CD4-positive, alpha-beta memory T cell (primary cell): ENCODE results near the gene ABCC6. TPM values are rescaled to one million over a fixed set of nuclear protein-coding genes. Genes with fewer than 3 reads are reported as not detected.
"Not testable (repeated sequence)": the region's sequence is repeated elsewhere in the genome, so short reads cannot be mapped to it uniquely, and the experiment has no call there.

Experiments
- CTCF ChIA-PET: fragments of 350-600 bp; sonication (Branson Sonifier 250); formaldehyde crosslinking; loops from one replicate; lab custom pipeline; 2021; ENCODE audit warnings: inconsistent platforms; ENCODE audit not compliant: partially characterized antibody; lab: Charles Lee
- POLR2A ChIA-PET: fragments of 350-600 bp; sonication (Branson Sonifier 250); formaldehyde crosslinking; loops from one replicate; lab custom pipeline; 2021; ENCODE audit not compliant: partially characterized antibody; lab: Charles Lee
- DNase-seq, 5 donors: peaks; one replicate each; pipeline versions ENCODE4 v3.0.0 to v3.0.0-alpha.2; 2020 to 2022; ENCODE audit warnings: mixed read lengths in 1 of 5
- H3K27ac ChIP-seq: one replicate; pipeline ENCODE4 v1.7.0; 2013; ENCODE audit warnings: low read depth, low read length
- H3K27me3 ChIP-seq: 2 replicates; pipeline ENCODE4 v1.7.0; 2013; ENCODE audit warnings: mild to moderate bottlenecking, low read length, moderate library complexity; ENCODE audit not compliant: insufficient read depth
- H3K36me3 ChIP-seq: 2 replicates; pipeline ENCODE4 v1.7.0; 2013; ENCODE audit warnings: mild to moderate bottlenecking, low read length, moderate library complexity; ENCODE audit not compliant: insufficient read depth
- H3K4me1 ChIP-seq: 2 replicates; pipeline ENCODE4 v1.7.0; 2013; ENCODE audit warnings: mild to moderate bottlenecking, low read length, moderate library complexity; ENCODE audit not compliant: insufficient read depth
- H3K4me3 ChIP-seq, 2 donors: one replicate each; pipeline ENCODE4 v1.7.0; 2013; ENCODE audit warnings: low read length in 2 of 2, mild to moderate bottlenecking in 1 of 2
- H3K9me3 ChIP-seq, 2 donors: one replicate each; pipeline ENCODE4 v1.7.0; 2013; ENCODE audit warnings: low read length in 2 of 2, control low read depth in 1 of 2; ENCODE audit not compliant: control insufficient read depth in 1 of 2
- H3K27ac Mint-ChIP-seq, 7 donors: one replicate each; pipeline ENCODE4 v1.8.0; 2020 to 2021; ENCODE audit warnings: mixed read lengths in 7 of 7, mild to moderate bottlenecking in 6 of 7, inconsistent platforms in 3 of 7, moderate library complexity in 3 of 7
- H3K27me3 Mint-ChIP-seq, 2 donors: one replicate each; pipeline ENCODE4 v1.8.0; 2020 to 2021; ENCODE audit warnings: mixed read lengths in 2 of 2
- H3K36me3 Mint-ChIP-seq, 2 donors: one replicate each; pipeline ENCODE4 v1.8.0; 2020 to 2021; ENCODE audit warnings: mixed read lengths in 2 of 2, inconsistent platforms in 1 of 2, mild to moderate bottlenecking in 1 of 2
- H3K4me1 Mint-ChIP-seq, 4 donors: one replicate each; pipeline ENCODE4 v1.8.0; 2020 to 2021; ENCODE audit warnings: mixed read lengths in 4 of 4, mild to moderate bottlenecking in 1 of 4
- H3K4me3 Mint-ChIP-seq, 8 donors: one replicate each; pipeline ENCODE4 v1.8.0; 2020 to 2021; ENCODE audit warnings: mixed read lengths in 8 of 8, mild to moderate bottlenecking in 7 of 8, moderate library complexity in 6 of 8, inconsistent platforms in 3 of 8
- H3K9me3 Mint-ChIP-seq, 8 donors: one replicate each; pipeline ENCODE4 v1.8.0; 2020 to 2021; ENCODE audit warnings: mixed read lengths in 8 of 8, mild to moderate bottlenecking in 5 of 8, inconsistent platforms in 3 of 8, moderate library complexity in 1 of 8
- intact Hi-C: fragments of 100-400 bp; cut with micrococcal nuclease; formaldehyde crosslinking; loops from one replicate; pipeline ENCODE4 v1.15.1; 2023
- polyA plus RNA-seq, 2 donors: library from polyadenylated mRNA; unstranded; fragments of 300-500 nt; fragmentation: Illumina TruSeq; gene quantifications; one replicate each; pipeline ENCODE4 v1.2.3, GENCODE V29; 2021
- total RNA-seq, 2 experiments: library from RNA; stranded (reverse); gene quantifications; one replicate each; pipeline ENCODE4 v1.2.3, GENCODE V29; 2021

The ABCC6 gene
- total and polyA plus RNA-seq, 4 experiments from 2014 or later: 0.15 TPM; not detected in 3

GRCh38 chr16:16246578-16247262 lies 23.4 kb upstream of the ABCC6 start:
- H3K9me3 ChIP-seq: not testable (repeated sequence)

GRCh38 chr16:16243886-16244285 lies 20.6 kb upstream of the ABCC6 start:
- POLR2A ChIA-PET: not testable (repeated sequence)

More at GRCh38 chr16:16246578-16247262, 23.4 kb upstream of the ABCC6 start:
- H3K4me1 Mint-ChIP-seq, DNase-seq, H3K4me1 ChIP-seq, H3K27ac ChIP-seq, intact Hi-C loops, H3K4me3 ChIP-seq, CTCF ChIA-PET, H3K27me3 Mint-ChIP-seq, POLR2A ChIA-PET, H3K27me3 ChIP-seq, H3K36me3 Mint-ChIP-seq, H3K36me3 ChIP-seq, H3K4me3 Mint-ChIP-seq, H3K27ac Mint-ChIP-seq, H3K9me3 Mint-ChIP-seq: not testable (repeated sequence)

DNA sequence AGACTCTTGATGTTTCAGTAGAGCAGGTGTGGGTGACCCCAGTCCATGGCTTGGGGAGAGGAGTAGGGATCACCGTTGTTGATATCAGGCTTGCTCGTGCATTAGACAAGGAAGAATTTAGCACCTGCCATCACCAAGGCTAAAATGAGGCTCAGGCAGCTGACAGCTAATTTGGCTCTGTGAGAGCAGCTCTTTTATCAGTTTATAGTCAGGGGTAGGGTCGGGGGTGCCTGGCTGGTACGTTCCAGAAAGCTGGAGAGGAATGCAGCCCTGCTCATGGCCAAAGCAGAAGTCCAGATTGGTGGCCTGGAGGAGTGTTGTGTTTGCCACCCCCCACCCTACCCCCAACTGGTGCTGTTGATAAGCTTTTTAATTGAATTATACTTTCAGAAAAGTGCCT lies 17.4 kb upstream of the ABCC6 start:
- H3K4me3 ChIP-seq, H3K4me1 ChIP-seq, H3K4me1 Mint-ChIP-seq, H3K27ac ChIP-seq, H3K27me3 ChIP-seq, H3K27ac Mint-ChIP-seq, H3K4me3 Mint-ChIP-seq, H3K9me3 ChIP-seq, DNase-seq, POLR2A ChIA-PET, H3K36me3 ChIP-seq, CTCF ChIA-PET, H3K9me3 Mint-ChIP-seq, H3K27me3 Mint-ChIP-seq, H3K36me3 Mint-ChIP-seq, intact Hi-C loops: not testable (repeated sequence)

More at GRCh38 chr16:16243886-16244285, 20.6 kb upstream of the ABCC6 start:
- H3K27me3 ChIP-seq, H3K36me3 ChIP-seq, H3K4me3 ChIP-seq, H3K4me3 Mint-ChIP-seq, intact Hi-C loops, DNase-seq, H3K4me1 Mint-ChIP-seq, H3K36me3 Mint-ChIP-seq, H3K9me3 ChIP-seq, CTCF ChIA-PET, H3K4me1 ChIP-seq, H3K27ac ChIP-seq, H3K9me3 Mint-ChIP-seq, H3K27me3 Mint-ChIP-seq: not testable (repeated sequence)
- H3K27ac Mint-ChIP-seq: peak overlapping the region in 1 of 7 donors; percentile 60

DNA sequence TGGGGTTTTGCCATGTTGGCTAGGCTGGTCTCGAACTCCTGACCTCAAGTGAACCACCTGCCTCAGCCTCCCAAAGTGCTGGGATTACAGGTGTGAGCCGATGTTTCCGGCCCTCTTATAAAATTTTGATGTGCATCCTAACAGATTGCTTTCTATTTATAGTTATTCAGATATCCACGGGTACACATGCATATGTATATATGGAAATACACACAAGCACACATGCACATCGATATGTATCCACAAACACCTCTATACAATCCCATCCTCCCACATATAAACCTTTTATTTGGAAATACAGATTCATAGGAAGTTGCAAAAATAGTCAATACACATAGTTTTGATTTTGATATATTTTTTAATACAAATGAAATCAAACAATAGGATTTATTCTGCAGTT lies 14.4 kb upstream of the ABCC6 start:
- H3K4me1 Mint-ChIP-seq, H3K36me3 Mint-ChIP-seq, H3K9me3 Mint-ChIP-seq, intact Hi-C loops, DNase-seq, POLR2A ChIA-PET, H3K9me3 ChIP-seq, H3K36me3 ChIP-seq, H3K4me1 ChIP-seq, H3K27ac ChIP-seq, H3K4me3 Mint-ChIP-seq, H3K4me3 ChIP-seq, CTCF ChIA-PET, H3K27me3 Mint-ChIP-seq, H3K27me3 ChIP-seq: not testable (repeated sequence)
- peak overlapping the region in 1 of 7 donors; percentile 17 for H3K27ac Mint-ChIP-seq

GRCh38 chr16:16237071-16237470 lies 13.8 kb upstream of the ABCC6 start:
- H3K9me3 Mint-ChIP-seq, intact Hi-C loops, H3K4me3 Mint-ChIP-seq, POLR2A ChIA-PET, H3K36me3 ChIP-seq, H3K9me3 ChIP-seq, H3K27ac ChIP-seq, H3K4me1 ChIP-seq, CTCF ChIA-PET, H3K36me3 Mint-ChIP-seq, H3K4me1 Mint-ChIP-seq, H3K27me3 ChIP-seq, H3K27me3 Mint-ChIP-seq, H3K4me3 ChIP-seq, H3K27ac Mint-ChIP-seq, DNase-seq: not testable (repeated sequence)

- H3K27me3 ChIP-seq, H3K27me3 Mint-ChIP-seq, H3K4me1 Mint-ChIP-seq, H3K4me3 ChIP-seq, POLR2A ChIA-PET, H3K9me3 Mint-ChIP-seq, H3K9me3 ChIP-seq, H3K4me1 ChIP-seq, H3K36me3 ChIP-seq, intact Hi-C loops, CTCF ChIA-PET, H3K27ac ChIP-seq, H3K4me3 Mint-ChIP-seq, H3K36me3 Mint-ChIP-seq, DNase-seq: not testable (repeated sequence)
- H3K27ac Mint-ChIP-seq: peak overlapping the region in 1 of 7 donors; percentile 55
These were observed 9.4 kb upstream of the ABCC6 start for GRCh38 chr16:16232692-16233061.

GRCh38 chr16:16223662-16224241 lies 458 bp upstream of the ABCC6 start:
- intact Hi-C loops, H3K9me3 Mint-ChIP-seq, DNase-seq, H3K27ac Mint-ChIP-seq, H3K36me3 Mint-ChIP-seq, H3K27me3 ChIP-seq, H3K27ac ChIP-seq, POLR2A ChIA-PET, H3K4me1 ChIP-seq, CTCF ChIA-PET, H3K4me3 ChIP-seq, H3K4me3 Mint-ChIP-seq, H3K36me3 ChIP-seq, H3K27me3 Mint-ChIP-seq, H3K9me3 ChIP-seq, H3K4me1 Mint-ChIP-seq: not testable (repeated sequence)
